Hindlimb muscle (tissue), 1 donor: ENCODE measurements around the gene LRCOL1. TPM values are rescaled to one million over a fixed set of nuclear protein-coding genes. Genes with fewer than 3 reads are reported as not detected.
"Not testable (repeated sequence)": the region's sequence is repeated elsewhere in the genome, so short reads cannot be mapped to it uniquely, and the experiment has no call there.

Experiments
- DNase-seq: peaks from one replicate; pipeline ENCODE4 v3.0.0-alpha.2; 2013
- polyA plus RNA-seq: library from polyadenylated mRNA; unstranded; fragments of 120-200 nt; gene quantifications from one replicate; pipeline ENCODE4 v1.2.1, GENCODE V29; 2013; ENCODE audit not compliant: insufficient read length

Gene LRCOL1
- polyA plus RNA-seq, 1 donor: not detected

DNA sequence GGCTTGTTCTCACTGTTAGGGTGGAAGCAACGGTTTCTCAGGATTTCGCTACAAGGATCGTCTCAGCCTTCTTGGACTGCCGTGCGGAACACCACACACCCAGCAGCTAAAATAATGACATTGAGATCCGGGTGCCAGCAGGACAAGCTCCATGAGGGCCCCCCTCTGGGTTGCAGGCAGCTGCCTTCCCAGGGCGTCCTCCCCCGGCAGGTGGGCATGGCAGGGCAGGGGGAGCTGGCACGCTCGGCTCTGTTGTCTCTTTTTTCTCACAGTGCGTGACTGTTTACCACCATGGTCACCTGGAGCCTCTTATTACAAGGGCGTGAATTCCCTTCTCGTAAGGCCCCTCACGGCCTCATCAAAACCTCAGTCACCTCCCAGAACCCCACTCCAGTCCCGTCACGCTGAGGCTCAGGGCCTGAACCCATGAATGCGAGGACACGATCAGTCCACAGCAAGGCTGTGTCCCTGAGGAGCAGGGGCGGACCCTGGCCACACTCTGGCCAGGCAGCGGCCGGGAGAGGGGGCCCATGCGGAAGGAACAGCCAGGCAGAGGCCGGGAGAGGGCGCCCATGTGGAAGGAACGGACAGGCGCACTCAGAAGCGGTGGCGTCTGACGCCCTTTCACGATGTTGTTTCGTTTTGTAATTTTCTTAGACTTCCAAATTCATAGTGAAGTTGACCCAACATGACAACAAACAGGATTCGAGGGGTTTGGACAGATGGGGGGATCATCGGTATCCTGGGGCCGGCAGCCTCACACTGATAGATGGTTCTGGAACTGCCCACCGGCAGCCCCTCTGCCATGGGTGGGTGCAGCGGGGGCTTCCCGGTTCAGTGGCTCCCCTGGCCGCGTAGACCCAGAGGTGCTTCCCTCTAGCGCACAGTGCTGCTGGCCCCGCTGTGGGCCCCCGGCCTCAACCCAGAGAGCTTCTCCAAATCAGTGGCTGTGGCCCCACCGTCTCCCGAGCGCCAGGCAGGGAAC, 10.0 kb downstream of the LRCOL1 start:
- DNase-seq: peak; percentile 78

DNA sequence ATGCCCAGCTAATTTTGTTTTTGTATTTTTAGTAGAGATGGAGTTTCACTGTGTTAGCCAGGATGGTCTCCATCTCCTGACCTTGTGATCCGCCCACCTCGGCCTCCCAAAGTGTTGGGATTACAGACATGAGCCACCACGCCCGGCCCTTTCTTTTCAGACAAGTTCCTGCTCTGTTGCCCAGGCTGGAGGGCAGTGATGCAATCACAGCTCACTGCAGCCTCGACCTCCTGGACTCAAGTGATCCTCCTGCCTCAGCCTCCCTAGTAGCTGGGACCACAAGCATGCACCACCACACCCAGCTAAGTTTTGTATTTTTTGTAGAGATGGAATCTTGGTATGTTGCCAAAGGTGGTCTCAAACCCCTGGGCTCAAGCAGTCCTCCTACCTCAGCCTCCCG, 10.9 kb downstream of the LRCOL1 start:
- DNase-seq: not testable (repeated sequence)

DNA sequence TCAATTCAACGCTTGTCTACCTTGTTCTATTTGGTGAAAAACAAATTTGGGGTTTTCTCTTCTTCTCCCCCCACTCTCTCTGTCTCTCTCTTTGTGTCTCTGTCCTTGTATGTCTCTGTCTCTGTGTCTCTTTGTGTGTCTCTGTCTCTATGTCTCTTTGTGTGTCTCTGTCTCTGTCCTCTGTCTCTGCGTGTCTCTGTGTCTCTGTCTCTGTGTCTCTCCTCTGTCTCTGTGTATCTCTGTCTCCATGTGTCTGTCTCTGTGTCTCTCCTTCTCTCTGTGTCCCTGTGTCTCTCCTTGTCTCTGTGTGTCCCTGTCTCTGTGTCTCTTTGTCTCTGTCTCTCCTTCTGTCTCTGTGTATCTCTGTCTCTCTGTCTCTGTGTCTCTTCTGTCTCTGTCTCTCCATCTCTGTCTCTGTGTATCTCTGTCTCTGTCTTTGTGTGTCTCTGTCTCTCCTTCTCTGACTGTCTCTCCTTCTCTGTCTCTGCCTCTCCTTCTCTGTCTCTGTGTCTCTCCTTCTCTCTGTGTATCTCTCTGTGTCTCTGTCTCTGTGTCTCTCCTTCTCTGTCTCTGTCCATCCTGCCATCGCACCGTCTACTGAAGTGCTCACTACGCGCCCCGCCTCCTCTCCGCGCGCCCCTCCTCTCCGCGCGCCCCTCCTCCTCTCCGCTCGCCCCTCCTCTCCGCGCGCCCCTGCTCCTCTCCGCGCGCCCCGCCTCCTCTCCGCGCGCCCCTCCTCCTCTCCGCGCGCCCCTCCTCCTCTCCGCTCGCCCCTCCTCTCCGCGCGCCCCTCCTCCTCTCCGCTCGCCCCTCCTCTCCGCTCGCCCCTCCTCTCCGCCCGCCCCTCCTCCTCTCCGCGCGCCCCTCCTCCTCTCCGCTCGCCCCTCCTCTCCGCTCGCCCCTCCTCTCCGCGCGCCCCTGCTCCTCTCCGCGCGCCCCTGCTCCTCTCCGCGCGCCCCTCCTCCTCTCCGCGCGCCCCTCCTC, 12.8 kb downstream of the LRCOL1 start:
- peak; percentile 74 for DNase-seq

DNA sequence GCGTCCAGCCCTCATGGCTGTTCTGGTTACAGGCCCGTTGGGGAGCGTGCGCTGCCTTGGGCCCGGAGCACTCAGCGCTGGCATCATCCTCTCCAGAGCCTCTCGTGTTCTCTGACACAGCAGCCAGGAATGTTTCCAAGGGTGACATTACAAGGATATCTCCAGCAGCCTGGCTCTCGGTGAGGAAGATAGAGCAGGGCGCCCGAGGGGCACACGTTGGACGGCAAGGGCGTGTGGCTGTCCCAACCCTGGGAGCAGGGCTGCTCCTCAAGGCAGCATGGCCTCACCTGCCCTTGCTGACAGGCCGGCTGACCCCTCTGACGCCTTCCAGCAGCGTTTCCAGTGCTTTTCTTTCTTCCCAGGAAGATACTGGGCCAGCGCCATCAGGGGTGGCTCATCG, 14.4 kb downstream of the LRCOL1 start:
- no peak for DNase-seq

- DNase-seq: no peak
These were observed 15.2 kb downstream of the LRCOL1 start for GRCh38 chr12:132595183-132595582.

GRCh38 chr12:132593938-132594358, 16.4 kb downstream of the LRCOL1 start:
- DNase-seq: peak; percentile 93

- DNase-seq: no peak
These were observed 16.9 kb downstream of the LRCOL1 start for GRCh38 chr12:132593521-132593920.

DNA sequence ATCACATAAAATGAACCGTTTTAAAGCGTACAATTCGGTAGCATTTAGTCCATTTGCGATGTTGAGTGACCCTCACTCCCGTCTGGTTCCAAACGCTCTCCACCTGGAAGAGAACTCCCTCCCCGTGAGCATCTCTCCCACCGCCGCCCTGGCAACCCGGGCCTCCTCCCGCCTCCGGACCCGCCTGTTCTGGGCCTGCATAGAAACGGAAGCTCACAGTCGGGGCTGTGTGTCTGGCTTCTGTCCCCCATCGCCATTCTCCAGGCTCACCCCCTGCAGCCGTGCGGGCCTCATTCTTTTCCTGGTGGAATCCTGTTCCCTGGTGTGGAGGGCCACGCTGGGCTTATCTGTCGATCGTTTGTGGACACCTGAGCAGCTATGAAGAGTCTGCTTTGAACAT, 17.3 kb downstream of the LRCOL1 start:
- DNase-seq: no peak

DNA sequence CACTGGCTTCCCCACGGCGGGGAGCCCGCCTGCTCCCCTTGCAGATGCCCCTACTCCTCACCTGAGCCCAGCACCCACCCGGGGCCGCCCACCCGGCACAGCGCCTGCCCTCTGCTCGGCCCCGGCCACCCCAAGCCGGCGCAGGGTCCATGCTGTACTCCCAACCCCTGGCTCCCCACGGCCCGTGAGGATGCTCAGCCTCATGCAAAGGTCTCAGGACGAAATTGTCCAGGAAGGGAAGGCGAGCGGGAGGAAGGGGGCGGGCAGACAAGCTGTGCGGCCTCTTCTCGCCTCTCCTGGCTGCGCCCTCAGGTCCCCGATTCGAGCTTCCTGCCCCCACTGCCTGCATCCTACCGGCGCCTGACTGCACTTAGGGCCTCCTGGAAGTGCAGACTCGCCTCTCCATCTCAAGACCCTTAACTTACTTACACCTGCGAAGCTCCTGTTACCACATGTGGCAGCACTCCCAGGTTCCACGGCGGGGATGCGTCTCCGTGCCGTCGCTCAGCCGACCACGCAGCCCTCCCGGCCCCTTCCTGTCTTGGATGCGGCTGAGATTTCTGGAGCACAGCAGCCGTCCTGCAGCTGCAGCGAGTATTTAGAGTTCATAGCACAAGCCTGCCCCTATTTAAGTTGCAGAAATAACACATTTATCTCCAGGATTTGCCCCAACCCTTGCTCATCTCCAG, 18.0 kb downstream of the LRCOL1 start:
- no peak for DNase-seq

- no peak for DNase-seq
These were observed 19.1 kb downstream of the LRCOL1 start for GRCh38 chr12:132591107-132591935.

DNA sequence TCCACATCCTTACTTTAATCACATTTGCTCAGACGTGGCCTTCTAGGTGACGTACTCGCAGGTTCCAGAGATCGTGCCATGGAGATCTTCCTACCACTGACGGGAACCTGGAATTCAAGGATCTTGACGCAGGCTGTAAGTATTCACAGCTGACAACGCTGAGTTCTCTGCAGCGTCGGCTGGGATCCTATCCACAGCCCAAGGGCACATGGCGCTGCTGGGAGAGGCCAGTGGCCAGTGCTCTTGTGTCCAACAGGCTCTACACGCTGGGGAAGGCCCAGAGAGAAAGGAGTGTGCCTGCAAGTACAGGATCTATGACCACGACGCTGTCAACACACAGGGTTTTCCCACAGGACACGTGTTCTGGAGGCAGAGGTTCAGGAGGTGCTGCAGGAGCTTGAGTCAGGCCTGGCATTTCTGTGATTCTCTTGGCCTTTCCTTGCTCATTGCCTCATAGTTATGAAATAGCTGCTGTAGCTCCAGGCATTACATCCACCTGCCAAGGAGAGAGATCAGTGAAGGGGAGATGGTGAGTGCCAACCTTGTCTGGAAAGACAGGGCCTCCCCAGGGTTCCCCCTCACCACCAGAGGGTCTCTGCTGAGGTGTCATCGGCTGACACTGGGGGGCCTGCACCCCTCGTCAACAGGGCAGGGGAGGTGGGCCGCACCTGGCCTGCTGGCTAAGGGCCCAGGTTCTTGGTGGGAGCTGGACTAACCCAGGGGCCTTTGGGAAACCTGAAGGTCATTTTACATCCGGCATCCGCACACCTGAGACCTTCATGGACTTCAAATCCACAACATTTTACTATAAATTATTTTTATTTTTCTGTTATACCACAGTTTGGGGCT, 21.3 kb downstream of the LRCOL1 start:
- DNase-seq: no peak

DNA sequence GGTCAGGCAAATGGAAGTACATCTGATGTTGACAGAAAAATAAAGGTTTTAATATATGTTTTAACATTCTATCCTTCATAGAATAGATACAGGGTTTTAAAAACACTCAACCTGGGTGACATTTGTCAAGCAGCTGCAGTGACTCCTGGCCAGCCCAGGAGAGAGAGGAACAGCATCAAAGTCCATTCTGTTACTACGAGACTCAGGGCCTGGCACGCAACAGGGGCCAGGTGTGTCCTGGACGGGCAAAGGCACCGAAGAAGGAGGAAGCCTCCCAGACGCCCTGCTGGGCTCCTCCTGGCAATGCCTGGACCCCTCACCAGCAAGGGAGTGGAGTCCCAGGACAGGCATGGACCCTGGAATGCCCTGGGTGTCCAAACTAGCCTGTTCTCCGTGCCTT, 22.1 kb downstream of the LRCOL1 start:
- no peak for DNase-seq

- no peak for DNase-seq
These were observed 22.6 kb downstream of the LRCOL1 start for GRCh38 chr12:132587781-132588180.

- no peak for DNase-seq
These were observed 23.5 kb downstream of the LRCOL1 start for GRCh38 chr12:132586929-132587328.

- no peak for DNase-seq
These were observed 25.2 kb downstream of the LRCOL1 start for GRCh38 chr12:132585177-132585576.

- DNase-seq: no peak
These were observed 26.0 kb downstream of the LRCOL1 start for GRCh38 chr12:132584429-132584828.

DNA sequence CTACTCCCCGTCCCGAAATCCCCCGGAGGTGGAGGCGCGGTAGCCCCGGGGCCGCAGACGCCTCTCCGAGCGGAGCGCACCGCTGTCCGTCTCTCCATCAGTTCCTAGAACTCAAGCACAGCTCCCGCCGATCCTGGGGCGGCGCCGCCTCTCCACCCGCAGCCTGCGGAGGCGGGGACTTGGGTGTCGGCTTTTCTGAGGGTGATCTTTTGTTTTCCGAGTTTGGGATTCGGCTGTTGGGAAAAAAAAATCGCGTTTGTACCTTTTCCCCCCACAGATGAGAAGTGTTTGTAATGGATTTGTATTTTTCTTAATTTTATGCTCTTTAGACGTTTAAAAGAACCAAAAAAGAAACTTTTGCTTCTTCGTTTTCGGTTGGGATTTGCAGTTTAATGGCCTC, 26.6 kb downstream of the LRCOL1 start:
- no peak for DNase-seq

DNA sequence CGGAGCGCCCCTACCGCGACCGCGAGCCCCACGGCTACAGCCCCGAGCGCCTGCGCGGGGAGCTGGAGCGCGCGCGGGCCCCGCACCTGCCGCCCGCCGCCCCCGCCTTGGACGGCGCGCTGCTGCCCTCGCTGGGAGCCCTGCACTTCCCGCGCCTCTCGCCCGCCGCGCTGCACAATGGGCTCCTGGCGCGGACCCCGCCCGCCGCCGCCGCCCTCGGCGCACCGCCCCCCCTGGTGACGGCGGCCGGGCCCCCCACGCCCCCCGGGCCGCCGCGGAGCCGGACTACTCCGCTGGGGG, 27.0 kb downstream of the LRCOL1 start:
- no peak for DNase-seq

- DNase-seq: no peak
These were observed 27.6 kb downstream of the LRCOL1 start for GRCh38 chr12:132582582-132583410.

GRCh38 chr12:132582058-132582420, 28.3 kb downstream of the LRCOL1 start:
- DNase-seq: no peak
